Stimulated activated CD4-positive, alpha-beta T cell treated with anti-CD3 and anti-CD28 coated beads, TNF-alpha, amount 100 ng/mL, for 1 hour (primary cell): ENCODE measurements around the gene PKP1.

ENCODE experiments used
- DNase-seq, 3 donors: peaks; one replicate each; pipeline ENCODE4 v3.0.0-alpha.2; 2020; ENCODE audit warnings: low read depth in 3 of 3, low spot score in 1 of 3

The PKP1 gene

DNA sequence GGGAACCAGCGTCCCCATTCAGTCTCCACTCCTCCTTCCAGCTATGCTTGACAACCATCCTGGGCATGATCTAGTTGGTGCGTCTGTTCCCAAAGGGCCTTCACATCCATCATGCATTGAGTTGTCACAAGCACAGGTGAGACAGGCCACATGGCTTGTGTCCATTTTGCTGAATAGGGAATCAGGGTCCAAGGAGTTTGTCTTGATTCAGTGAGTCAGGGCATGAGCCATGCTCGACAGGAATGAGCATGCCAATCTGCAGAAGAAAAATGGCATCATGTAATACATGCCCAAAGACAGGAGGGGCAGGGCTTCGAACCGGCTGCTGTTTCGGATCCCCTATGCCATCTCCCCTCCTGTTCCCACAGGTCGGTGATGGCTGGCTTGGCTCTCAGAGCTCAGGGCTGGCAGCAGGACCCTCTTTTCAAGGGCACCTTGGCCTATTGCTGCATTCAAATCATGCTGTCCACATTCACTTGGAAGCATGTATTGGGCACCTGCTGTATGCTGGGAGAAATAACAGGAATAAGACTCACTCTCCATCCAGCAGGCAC is 44.5 kb downstream of the PKP1 start:
- DNase-seq: no peak

DNA sequence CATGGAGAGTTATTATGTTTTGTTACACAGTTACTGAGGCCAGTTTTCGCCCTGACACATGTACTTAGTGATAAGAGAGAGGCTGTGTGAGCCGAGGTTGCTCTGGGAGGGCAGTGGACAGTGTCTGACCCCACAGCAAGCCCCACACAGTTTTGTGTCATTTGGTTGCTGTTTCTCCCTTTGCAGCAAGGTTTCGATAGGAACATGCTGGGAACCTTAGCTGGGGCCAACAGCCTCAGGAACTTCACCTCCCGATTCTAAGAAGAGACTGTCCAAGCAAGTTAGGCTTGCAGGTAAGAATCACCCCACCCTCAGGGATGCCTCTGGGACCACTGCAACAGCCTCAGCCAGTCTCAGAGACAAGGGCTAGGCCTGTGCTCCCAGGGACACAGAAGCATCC is 45.3 kb downstream of the PKP1 start:
- DNase-seq: no peak

DNA sequence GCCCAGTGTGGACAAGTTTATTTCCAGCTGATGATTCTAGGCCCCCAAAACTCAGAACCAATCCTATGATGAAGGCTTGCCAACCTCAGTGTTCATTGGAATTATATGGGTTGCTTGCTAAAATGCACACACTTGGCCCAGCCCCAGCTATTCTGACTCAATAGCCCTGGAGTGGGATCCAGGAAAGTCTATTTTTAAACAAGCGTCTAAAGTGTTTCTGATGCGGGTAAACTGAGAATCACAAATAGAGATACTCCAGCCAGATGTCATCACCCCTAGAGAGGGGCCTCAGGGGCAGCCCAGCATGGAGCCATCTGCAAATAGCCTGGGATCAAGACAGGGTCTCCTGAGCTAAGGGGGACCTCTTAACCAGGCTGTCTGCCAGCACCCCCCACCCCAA is 46.0 kb downstream of the PKP1 start:
- no peak for DNase-seq

DNA sequence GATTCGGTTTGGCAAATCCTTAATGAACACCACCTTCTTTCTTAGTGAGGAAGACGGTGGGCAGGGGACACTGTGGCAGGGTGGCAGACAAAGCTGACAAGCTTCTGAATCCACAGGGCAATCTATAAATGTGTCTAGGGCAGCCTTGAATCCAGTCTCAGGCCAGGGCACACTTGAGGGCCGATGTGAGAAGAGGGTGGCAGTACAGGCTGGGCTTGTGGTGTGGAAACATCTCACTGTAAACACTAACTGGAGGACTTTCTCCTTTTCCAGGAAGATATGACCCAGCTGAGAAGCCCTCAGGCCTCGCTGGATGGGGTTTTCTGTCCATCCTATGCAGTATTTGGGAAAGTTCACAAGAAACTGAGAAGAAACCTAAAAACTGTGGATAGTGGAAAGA is 46.5 kb downstream of the PKP1 start:
- no peak for DNase-seq

DNA sequence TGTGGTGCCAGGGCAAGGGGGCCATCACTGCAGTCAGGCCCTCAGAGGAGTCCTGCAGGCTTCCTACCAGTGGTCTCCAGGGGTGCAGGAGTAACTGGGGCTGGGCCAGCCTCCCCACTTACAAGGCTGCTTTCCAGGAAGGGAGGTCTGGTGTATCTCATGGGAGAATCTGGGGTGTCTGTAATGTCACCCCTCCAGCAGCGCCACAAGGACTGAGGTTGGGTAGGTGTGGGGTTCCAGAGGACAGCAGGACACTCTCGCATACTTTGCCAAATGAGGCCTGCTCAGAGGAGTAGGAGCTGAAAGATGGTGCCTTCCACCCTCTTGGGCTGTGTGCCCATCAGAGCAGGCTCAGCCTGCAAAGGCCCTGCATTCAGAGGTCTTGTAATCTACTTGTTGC is 47.2 kb downstream of the PKP1 start:
- no peak for DNase-seq

DNA sequence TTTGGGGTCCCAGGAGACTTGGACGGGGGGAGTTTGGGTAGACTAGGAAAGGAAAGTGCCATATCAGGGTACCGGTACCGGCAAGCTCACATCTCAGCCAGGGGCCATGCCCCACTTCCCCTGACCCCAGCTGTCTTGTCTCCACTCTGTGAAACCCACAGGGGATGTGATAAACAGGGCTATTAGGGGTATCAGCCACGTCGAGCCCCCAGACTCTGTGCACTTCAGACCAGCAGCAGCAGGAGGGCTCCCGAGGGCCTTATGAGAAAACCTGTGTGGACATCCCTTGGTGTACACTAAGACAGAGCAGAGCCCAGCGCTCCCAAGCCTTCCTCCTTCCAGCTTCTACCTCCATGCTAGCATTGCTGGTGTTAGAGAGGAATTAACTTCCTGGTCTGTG is 47.9 kb downstream of the PKP1 start:
- no peak for DNase-seq

DNA sequence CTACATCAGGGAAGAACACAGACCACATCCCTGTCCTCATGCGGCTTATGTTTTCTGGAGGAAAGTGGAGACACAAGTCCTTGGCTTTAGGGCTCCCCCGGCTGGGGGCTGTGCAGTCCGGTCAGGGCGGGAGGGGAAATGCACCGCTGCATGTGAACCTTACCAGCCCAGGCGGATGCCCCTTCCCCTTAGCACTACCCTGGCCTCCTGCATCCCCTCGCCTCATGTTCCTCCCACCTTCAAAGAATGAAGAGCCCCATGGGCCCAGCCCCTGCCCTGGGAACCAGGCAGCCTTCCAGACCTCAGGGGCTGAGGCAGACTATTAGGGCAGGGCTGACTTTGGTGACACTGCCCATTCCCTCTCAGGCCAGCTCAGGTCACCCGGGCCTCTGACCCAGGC is 48.7 kb downstream of the PKP1 start:
- no peak for DNase-seq

DNA sequence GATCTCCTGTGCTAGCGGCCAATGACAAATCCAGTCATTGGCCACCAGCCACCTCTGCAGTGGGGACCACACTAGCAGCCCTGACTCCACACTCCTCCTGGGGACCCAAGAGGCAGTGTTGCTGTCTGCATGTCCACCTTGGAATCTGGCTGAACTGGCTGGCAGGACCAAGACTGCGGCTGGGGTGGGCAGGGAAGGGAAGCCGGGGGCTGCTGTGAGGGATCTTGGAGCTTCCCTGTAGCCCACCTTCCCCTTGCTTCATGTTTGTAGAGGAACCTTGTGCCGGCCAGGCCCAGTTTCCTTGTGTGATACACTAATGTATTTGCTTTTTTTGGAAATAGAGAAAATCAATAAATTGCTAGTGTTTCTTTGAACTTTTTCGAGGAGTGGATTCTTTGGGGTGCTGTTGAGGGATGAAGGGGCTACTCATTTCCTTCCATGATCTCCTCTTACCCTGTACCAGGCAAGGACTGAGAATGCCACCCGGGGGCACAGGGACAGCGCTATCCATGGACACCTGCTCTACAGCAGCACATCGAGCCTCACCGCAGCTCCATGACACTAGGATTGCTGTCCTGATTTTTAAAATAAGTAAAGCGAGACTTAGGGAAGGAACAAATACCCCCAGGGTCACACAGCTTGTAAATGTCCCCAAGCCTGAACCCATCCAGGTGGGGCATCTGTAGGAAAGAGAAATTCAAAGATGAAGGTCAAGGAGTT is 49.5 kb downstream of the PKP1 start:
- no peak for DNase-seq

DNA sequence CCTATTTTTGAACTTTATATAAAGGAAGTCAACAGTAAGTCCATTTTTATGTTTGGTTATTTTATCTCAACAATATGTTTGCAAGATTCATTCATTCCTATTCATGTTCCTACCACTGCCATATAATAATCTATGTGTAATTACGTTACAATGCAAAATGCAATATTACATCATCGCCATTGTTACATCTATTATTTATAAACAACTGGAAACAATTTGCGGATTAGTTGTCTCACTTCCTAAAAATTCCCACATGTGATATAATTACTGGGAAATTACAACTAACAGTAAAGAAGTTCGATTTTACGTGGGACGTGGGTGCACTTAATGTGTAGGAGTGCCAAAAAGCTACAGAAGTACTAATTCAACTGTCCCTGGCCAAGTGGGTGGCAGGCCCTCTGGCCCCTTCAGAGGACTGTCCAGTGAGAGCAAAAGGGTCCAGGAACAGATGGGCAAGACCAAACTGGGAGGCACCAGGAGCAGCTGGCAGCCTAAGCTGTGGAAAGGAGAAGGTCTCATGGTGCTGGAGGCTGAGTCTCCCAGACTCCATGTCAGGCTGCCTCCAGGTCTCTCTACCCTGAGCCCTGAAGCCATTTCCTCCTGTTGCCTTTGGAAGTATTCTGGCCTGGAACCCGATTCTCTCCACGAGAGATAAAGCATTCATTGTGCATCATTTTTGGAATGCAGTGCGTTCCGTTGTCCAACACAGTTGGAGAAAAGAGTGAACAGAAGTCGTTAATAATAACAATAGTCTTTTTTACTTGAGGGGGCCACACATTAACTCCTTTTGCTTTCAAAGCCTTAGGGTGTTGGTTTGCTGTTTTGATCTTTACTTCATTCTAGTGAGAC is 51.2 kb downstream of the PKP1 start:
- no peak for DNase-seq

DNA sequence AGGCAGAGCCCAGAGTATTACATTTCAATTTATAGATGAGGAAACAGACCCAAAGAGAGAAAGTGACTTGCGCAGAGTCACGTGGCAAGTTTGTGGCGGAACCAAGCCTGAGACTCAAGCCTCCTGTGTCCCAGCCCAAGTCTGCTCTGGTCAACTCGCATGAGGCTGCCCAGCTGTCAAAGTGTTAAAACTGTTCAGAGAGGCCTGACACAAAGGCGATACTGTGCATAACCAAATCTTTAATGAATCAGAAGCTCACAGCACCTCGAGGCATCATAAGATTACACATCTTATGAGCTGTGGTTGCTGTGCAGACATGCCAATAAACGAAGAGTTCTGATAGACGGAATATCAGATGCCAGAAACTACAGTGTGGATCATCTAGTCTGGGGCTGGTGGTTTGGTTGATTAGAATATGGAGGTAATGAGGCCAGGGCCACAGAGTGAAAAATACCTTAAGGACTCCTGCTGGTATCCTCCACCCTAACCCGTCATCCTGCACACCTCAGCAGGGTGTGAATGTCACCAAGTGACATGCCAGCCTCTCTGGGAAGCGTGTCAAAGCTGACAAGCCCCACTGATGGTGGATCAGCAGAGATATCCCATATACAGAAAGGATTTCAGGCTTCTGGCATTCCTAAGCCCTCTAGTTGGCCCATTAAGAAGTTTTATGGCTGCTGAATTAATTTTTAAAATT is 52.0 kb downstream of the PKP1 start:
- DNase-seq: no peak

DNA sequence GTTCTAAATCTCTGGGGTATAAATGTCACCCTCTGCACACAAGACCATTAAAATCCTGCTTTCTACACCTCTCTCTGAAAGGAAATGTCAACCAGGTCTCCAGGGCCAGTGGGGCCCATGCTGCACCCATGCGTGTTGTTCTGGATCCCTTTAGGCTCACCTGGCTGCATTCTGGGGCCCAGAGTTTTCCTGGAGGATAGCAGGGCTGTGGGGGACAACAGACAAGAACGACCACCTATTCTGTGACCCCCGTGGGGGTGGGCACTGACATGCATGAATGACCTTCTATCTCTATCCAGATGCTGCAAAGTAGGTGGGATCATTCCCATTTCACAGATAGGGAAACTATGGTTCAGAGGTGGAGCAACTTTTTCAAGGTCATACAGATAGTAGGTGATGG is 52.6 kb downstream of the PKP1 start:
- DNase-seq: no peak

DNA sequence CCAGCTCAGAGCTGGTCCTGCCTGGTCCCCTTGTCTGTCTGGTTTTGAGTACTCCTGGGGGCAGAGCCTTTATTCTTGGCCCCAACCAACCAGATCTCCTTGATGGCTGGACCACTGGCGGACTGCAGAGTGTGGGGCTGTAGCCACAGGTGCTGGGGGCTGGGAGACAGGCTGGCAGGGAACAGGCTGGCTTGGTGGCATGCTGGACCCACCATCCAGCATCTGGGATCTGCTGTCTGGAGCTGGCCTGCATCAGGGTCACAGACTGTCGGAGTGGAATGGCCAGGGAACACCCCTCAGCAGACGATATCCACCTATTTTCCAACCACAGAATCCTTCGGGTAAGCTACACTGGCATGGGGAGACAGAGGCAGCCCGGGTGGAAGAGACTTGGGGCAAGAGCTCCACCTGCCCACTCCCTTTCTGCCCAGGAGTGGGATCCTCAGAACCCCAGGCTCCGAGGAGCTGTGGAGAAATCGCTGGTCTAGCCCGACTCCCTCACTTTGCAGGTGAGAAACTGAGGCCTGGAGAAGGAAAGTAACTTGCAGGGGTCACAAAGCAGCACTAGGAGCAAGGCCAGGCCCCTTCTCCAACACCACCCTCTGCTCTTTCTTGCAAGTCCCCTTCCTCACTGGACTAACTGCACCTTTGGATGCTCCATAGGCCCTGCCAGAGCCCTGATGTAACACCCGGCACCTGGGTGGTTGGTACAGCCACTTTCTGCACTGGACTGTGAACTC is 53.6 kb downstream of the PKP1 start:
- no peak for DNase-seq

DNA sequence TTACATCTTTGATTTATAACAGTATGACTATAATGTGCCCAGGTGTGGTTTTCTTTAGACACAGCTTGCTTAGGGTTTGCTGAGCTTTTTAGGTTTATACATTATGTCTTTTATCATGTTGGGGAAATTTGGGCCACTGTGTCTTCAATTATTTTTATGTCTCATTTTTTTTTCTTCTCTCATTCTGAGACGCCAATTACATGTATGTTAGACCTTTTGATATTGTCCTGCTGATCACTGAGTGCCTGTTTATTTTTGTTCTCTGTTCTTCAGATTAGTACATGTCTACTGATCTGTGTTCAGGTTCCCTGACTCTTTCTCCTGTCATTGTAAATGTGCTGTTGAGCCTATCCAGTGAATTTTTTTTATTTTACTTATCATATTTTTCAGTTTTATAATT is 58.1 kb downstream of the PKP1 start:
- no peak for DNase-seq

DNA sequence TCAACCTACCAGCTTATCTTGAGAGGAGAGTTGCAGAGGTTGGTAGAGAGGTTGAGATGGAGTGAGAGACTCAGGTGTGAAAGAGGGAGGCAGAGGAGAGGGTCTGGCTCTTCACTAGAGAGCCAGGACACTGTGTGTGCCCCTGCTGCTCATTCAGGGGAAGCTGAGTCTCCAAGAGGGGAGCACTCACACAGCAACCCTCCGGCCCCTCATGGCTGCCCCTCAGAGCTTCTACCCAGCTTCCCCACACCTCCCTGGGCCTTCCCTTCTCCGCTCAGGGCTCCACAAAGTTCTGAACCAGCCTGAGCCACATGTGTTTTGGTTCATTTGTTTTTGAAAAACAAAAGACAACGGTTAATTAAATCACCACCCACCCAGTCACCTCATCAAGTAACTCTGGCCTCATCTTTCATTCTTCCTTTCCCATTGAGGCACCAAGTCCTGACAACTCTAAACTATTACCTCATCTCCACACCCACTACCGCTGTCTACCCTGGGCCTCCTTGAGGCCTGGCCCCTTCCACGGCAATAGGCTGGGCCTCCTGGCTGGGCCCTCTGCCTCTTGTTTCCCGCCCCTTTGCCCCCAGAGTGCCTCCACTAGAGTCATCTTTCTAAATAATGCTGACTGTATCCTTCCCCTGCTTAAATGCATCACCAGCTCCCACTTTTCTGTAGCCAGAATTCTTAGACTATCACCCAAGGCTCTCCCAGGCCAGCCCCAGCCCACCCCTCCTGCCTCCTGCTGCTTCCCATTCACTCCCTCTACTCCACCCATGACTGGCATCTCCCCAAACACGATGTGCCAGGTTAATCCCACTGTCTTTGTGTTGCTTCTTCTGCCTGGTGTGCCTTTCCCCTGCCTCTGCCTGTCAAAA is 61.1 kb downstream of the PKP1 start:
- no peak for DNase-seq

DNA sequence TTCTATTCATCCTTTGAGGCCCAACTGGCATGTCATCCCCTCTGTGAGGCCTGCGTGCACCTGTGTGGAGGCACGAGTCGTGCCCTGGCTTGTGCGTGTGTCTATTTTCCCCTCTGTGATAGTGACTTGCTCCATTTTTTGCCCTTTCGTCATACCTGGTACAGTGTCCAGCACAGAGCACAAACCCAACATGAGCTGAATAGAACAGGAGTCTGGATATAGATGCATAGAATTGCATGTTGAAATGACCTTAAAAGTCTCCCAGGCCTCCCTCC is 61.7 kb downstream of the PKP1 start:
- DNase-seq: no peak

DNA sequence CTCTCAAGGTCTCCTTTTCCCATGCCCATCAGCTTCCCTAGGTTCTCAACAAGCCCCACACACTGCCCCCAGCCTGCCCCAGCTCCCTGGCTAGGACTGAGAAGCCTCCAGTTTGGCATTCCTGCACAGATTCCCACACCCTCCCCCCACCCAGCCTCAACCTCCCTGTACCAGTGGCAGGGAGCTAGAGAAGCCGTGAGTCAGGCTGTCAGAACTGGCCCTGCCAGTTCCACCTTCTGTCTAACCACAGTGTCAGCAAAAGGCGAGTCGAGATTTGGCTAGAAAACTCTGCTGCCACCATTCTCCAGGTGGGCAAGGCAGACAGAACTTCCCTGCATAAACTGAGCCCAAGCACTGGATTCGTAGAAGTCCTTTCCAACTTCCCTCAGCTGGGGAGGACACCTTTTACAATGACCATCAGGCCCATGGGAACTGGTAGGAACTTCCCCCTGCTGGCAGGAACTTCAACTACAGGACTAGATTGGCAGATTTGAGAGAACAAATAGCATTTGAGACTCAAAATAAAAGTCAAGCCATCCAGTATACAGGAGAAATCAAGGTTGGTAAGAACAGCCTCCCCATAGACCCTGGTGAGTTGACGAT is 63.1 kb downstream of the PKP1 start:
- no peak for DNase-seq

DNA sequence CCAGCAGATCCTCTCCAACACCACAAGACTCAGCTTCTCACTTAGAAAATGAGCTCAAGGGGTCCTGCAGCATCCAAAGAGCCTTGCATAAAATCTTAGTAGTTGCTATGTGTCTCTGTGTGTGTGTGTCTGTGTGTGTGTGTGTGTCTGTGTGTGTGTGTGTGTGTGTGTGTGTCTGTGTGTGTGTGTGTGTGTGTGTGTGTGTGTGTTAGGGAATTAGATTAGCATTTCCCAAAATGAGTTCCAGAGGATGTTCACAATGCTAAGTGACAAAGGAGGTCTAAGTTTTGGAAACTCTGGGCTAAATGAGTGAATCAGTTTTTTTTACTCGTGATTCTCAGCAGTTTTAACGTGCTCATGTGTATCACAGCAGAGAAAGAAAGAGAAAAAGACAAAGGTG is 63.7 kb downstream of the PKP1 start:
- no peak for DNase-seq

DNA sequence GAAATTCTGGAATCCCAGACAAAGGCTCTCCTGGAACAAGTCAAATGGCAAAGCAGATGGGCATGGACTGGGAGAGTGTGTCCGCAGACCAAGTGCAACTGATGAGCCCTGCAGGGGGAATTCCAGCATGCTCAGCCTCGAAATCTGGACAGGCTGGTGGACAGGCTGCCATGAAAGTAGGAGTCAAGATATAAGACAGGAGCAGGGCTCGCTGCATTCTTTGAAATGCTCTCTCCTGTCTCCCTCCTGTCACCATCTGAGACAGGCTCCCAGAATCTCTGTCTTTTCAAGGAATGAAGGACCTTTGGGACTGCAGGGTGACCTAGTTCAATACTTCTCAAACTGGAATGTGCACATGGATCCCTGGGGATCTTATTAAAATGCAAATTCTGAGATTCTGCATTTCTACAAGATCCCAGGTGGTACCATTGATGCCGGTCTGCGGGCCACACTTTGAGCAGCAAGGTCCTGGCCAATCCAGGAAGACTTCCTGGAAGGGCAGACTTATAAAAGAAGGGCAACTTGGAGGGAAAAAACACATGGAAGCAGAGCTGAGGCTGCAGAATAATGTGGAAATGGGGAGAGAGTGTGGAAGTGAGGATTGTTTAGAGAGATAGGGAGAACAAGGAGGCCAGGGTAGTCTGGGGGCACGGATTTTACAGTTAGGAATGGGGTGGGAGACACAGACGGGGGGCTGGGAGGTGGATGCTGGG is 64.3 kb downstream of the PKP1 start:
- DNase-seq: no peak

DNA sequence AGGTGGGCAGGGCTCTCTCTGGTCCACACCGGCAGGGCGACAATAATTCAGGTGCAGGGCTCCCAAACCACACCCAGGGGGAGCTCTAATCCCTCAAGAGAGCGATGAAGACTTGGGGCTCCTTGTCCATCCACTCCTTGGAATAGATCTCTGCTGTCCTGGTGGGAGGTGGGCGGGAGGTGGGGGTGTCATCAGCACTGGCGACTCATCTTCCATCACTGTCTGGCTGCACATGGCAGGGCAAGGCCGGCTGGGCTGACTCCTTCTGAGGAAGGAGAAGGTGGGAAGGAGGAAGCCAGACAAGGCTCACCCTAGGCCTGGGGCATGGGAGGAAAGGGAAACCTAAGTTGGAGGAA is 64.9 kb downstream of the PKP1 start:
- no peak for DNase-seq

DNA sequence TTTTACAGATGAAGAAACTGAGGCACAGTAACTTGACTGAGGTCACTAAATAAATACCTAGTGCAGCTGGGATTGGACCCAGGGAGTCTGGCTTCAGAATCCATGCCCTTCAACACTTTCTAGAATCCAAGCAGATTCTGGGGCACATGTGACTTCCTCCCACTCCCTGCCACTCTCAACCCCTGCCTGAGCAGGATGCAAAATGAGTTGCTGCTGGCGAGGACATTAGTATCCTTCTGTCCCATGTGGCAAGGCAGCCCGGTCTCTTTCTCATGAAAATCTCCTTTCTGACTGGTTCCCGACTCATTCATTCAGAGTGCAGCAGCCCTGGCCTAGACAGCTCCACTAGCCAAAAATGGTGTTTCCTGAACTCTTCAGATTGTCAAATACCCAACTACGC is 65.8 kb downstream of the PKP1 start:
- DNase-seq: no peak
